Right lobe of liver (tissue), 4 donors: Measurements from ENCODE around the gene PDCD7.

Experiments used
- CTCF ChIP-seq, 4 donors: fragments of 200-600 bp in 3 of 4; fragments of 450-650 bp in 1 of 4; IDR thresholded peaks; one replicate each; pipeline versions ENCODE4 v1.5.1 to v1.8.0; 2016 to 2022; ENCODE audit warnings: antibody characterized with exemption in 4 of 4, mild to moderate bottlenecking in 2 of 4
- POLR2A ChIP-seq: fragments of 450-650 bp; IDR thresholded peaks from one replicate; pipeline ENCODE4 v1.6.1; 2017; ENCODE audit warnings: antibody characterized with exemption, mild to moderate bottlenecking
- donor health status: DM: no; HTN: no; CAD: no.
- donor health status: DM: no; HTN: no; CAD: no.
- donor health status: DM: no; HTN: yes; CAD: no.

DNA sequence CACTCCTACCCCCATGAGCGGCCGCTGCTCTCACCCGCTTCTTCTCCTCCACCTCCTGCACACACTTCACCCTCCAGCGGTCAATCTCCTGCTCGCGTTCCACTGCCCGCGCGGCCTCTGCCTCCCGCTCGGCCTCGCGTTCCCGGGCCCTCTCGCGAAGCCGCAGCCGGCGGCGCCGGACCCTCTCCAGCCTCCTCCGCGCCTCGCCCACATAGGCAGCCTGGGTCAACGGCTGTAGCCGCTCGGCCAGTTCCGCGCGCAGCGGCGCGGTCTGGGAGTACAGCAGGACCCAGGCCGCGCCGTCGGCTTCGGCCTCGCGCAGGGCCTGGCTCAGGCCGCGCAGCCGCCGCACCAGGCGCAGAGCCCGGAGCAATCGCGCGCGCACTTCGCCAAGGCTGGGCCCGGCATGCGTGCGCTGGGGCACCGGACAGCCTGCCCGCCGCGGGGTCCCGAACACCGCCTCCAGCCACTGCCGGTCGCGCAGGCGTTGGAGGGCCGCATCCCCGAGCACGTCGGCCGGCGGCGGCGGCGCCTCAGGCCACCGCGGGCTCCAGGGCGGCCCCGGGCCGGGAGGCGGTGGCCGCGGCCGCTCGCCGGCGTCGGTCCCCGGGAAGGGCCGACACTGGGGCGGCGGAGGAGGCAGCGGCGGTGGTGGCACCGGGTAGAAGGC lies 595 bp downstream of the PDCD7 start:
- TF ChIP-seq CTCF (IDR thresholded peaks at IDR 0.05) (no peak), POLR2A (no peak)
